ENCODE measurements around the gene CRELD2. TPM values are rescaled to one million over a fixed set of nuclear protein-coding genes. Genes with fewer than 3 reads are reported as not detected.

Gene CRELD2
- total RNA-seq, 4 donors from 2014 or later, result 50.3 to 244 (median 154) TPM

GRCh38 chr22:49937758-49938564 is 19.5 kb downstream of the CRELD2 start:
- DNase-seq, result peak; percentile 26 to 32
- Histone ChIP-seq H3K4me1 (peaks cover 35 to 53% of the 10 kb centered on the region in 2 donors), H3K9me3 (no peaks in the 10 kb centered on the region), H3K27ac (peak overlapping the region; percentile 96 to 99 (median 96)), H3K27me3 (no peaks in the 10 kb centered on the region), H3K4me3 (replicated peaks in 1 of 3) (no peak overlapping the region), H3K36me3 (no peaks in the 10 kb centered on the region)
- 83 to 87% methylated on average over 20 to 27 of the region's 27 CpGs for WGBS, 2 donors
- TF ChIP-seq POLR2A (IDR thresholded peaks at IDR 0.05) (no peak), CTCF (IDR thresholded peaks at IDR 0.05) (no peak)
- intact Hi-C loops (cut with DNase I), result no loop called here

- peaks cover 28 to 46% of the 10 kb centered on the region in 2 donors for H3K4me1 ChIP-seq
- no peaks in the 10 kb centered on the region for H3K27me3 ChIP-seq
- TF ChIP-seq POLR2A (IDR thresholded peaks at IDR 0.05), result no peak
- TF ChIP-seq CTCF (IDR thresholded peaks at IDR 0.05), result no peak
- no peak overlapping the region for H3K4me3 ChIP-seq (replicated peaks in 1 of 3)
- intact Hi-C loops (cut with DNase I), result no loop called here
- DNase-seq, result no peak
- 73 to 77% methylated on average over 17 to 18 of the region's 19 CpGs for WGBS, 2 donors
- no peaks in the 10 kb centered on the region for H3K9me3 ChIP-seq
- H3K36me3 ChIP-seq, result no peaks in the 10 kb centered on the region
- peak overlapping the region in 2 of 3 donors; percentile 40 to 96 for H3K27ac ChIP-seq
Observed at GRCh38 chr22:49938565-49939136, 20.2 kb downstream of the CRELD2 start.

- no peak overlapping the region for H3K27ac ChIP-seq
- no peaks in the 10 kb centered on the region for H3K27me3 ChIP-seq
- intact Hi-C loops (cut with DNase I), result no loop called here
- TF ChIP-seq CTCF (IDR thresholded peaks at IDR 0.05) (no peak), POLR2A (IDR thresholded peaks at IDR 0.05) (no peak)
- no peaks in the 10 kb centered on the region for H3K9me3 ChIP-seq
- no peak overlapping the region for H3K4me3 ChIP-seq (replicated peaks in 1 of 3)
- no peaks in the 10 kb centered on the region for H3K36me3 ChIP-seq
- 97% methylated on average over 10 to 12 of the region's 17 CpGs for WGBS, 2 donors
- no peak for DNase-seq
- H3K4me1 ChIP-seq, result peaks cover 9 to 25% of the 10 kb centered on the region in 2 donors
Observed at GRCh38 chr22:49941507-49942316, 23.3 kb downstream of the CRELD2 start.

DNA sequence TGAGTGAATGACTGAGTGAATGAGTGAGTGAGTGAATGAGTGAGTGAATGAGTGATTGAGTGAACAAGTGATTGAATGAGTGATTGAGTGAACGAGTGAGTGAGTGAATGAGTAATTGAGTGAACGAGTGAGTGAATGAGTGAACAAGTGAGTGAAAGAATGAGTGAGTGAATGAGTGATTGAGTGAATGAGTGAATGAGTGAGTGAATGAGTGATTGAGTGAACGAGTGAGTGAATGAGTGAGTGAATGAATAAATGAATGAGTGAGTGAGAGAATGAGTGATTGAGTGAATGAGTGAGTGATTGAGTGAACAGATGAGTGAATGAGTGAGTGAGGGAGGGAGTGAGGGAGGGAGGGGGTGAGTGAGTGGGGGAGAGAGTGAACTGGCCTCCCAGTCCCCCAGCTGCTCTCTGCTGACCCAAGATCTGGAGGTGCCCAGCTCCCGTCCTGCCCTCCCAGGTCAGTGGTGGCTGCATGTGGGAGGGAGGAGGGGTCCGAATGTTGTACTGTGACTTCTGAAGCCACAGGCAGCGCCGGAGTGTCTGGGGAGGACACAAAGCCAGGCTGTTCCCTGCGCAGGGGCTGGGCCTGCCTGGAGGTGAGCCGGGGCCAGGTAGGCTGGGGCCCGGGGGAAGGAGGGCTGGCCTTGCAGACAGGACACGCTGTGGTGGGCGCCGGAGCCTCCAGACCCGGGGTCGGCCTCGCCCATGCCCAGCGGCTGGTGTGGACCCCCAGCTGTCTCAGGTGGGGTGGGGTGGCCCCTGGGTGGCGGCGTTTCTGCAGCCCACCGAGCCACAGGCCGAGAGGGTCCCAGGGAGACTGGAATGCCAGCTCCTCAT is 24.4 kb downstream of the CRELD2 start:
- no peaks in the 10 kb centered on the region for H3K36me3 ChIP-seq

More for the DNA sequence above, 24.4 kb downstream of the CRELD2 start:
- no peak for DNase-seq
- no peak for TF ChIP-seq POLR2A (IDR thresholded peaks at IDR 0.05)
- no peak for TF ChIP-seq CTCF (IDR thresholded peaks at IDR 0.05)
- Histone ChIP-seq H3K4me3 (replicated peaks in 1 of 3) (no peak overlapping the region), H3K27me3 (no peaks in the 10 kb centered on the region), H3K9me3 (no peaks in the 10 kb centered on the region), H3K4me1 (peaks cover 2 to 24% of the 10 kb centered on the region in 2 donors), H3K27ac (no peak overlapping the region)
- 85 to 86% methylated on average over 16 to 20 of the region's 21 CpGs for WGBS, 2 donors
- intact Hi-C loops (cut with DNase I), result no loop called here

All from thyroid gland (tissue), 4 donors.